HepG2 (cell line): ENCODE data around the gene CTNNBL1. TPM values are rescaled to one million over a fixed set of nuclear protein-coding genes. Genes with fewer than 3 reads are reported as not detected.

Source experiments
- DNMT1 ChIP-seq: sonication (generic); formaldehyde crosslinking; IDR thresholded peaks from 2 replicates; pipeline ENCODE4 v1.5.1; 2020; ENCODE audit warnings: mild to moderate bottlenecking, missing genetic modification reagents
- EHMT2 ChIP-seq: fragments of 200-600 bp; sonication (generic); IDR thresholded peaks from 2 replicates; pipeline ENCODE4 v1.7.0; 2017; ENCODE audit warnings: antibody characterized with exemption, low read depth, low read length, borderline replicate concordance
- IKZF4 ChIP-seq: sonication (generic); formaldehyde crosslinking; IDR thresholded peaks from 2 replicates; pipeline ENCODE4 v1.5.1; 2020; ENCODE audit warnings: borderline replicate concordance, mild to moderate bottlenecking, low read depth, missing genetic modification reagents; ENCODE audit errors: not compliant biosample characterization
- NFIB ChIP-seq: sonication (generic); formaldehyde crosslinking; IDR thresholded peaks from 2 replicates; pipeline ENCODE4 v1.9.0; 2021; ENCODE audit warnings: missing genetic modification reagents, mild to moderate bottlenecking, borderline replicate concordance
- NR2C2 ChIP-seq: sonication (generic); formaldehyde crosslinking; IDR thresholded peaks from 2 replicates; pipeline ENCODE4 v1.4.0; 2020; ENCODE audit warnings: missing genetic modification reagents, mild to moderate bottlenecking, moderate library complexity, borderline replicate concordance
- PCBP1 ChIP-seq: fragments of 200-400 bp; formaldehyde crosslinking; IDR thresholded peaks from 2 replicates; pipeline ENCODE4 v1.6.1; 2017; ENCODE audit warnings: mild to moderate bottlenecking, low read depth, low read length, borderline replicate concordance
- REXO4 ChIP-seq: sonication (generic); formaldehyde crosslinking; IDR thresholded peaks from 2 replicates; pipeline ENCODE4 v1.8.0; 2022; ENCODE audit warnings: missing genetic modification reagents, mild to moderate bottlenecking, borderline replicate concordance
- SALL1 ChIP-seq: sonication (generic); formaldehyde crosslinking; IDR thresholded peaks from 2 replicates; pipeline ENCODE4 v1.8.0; 2022; ENCODE audit warnings: mild to moderate bottlenecking, missing genetic modification reagents
- ZMAT3 ChIP-seq: sonication (generic); formaldehyde crosslinking; conservative IDR thresholded peaks from 2 replicates; pipeline ENCODE4 v1.7.0; 2021; ENCODE audit warnings: missing genetic modification reagents
- ZNF12 ChIP-seq: sonication (generic); formaldehyde crosslinking; IDR thresholded peaks from 2 replicates; pipeline ENCODE4 v1.5.0; 2020; ENCODE audit warnings: missing genetic modification reagents
- ZNF260 ChIP-seq: sonication (generic); formaldehyde crosslinking; IDR thresholded peaks from 2 replicates; pipeline ENCODE4 v1.4.0; 2020; ENCODE audit warnings: missing genetic modification reagents, low read depth, mild to moderate bottlenecking, borderline replicate concordance
- ZNF292 ChIP-seq: sonication (generic); formaldehyde crosslinking; IDR thresholded peaks from 2 replicates; pipeline ENCODE4 v1.8.1; 2022; ENCODE audit warnings: mild to moderate bottlenecking, low read depth, missing genetic modification reagents, borderline replicate concordance
- ZNF607 ChIP-seq: sonication (generic); formaldehyde crosslinking; IDR thresholded peaks from 2 replicates; pipeline ENCODE4 v1.5.1; 2020; ENCODE audit warnings: missing genetic modification reagents, mild to moderate bottlenecking, borderline replicate concordance
- polyA plus RNA-seq, 8 experiments: library from polyadenylated mRNA; depleted of rRNA in 3 of 8; stranded (reverse) in 7 of 8; unstranded in 1 of 8; fragments of >200 nt; fragmentation: Illumina TruSeq in 4 of 8; extraction: Trizol in 4 of 8; gene quantifications; 2 replicates each; pipeline versions ENCODE4 v1.2.1 to v1.2.3, GENCODE V29; 2011 to 2016; ENCODE audit warnings: low read depth in 4 of 8, missing spikeins in 1 of 8, mixed read lengths in 1 of 8; ENCODE audit not compliant: insufficient read depth in 1 of 8
- total RNA-seq, 5 experiments: library from RNA; depleted of rRNA; stranded (reverse); fragments of >200 nt; fragmentation: Illumina TruSeq; extraction: Trizol; gene quantifications; 2 replicates each; pipeline ENCODE4 v1.2.3, GENCODE V29; 2016; ENCODE audit warnings: low read depth in 1 of 5
- TF ChIP-seq, protein P1 (sequence below): sonication (generic); formaldehyde crosslinking; IDR thresholded peaks from 2 replicates; pipeline ENCODE4 v1.4.0; 2020; ENCODE audit warnings: missing genetic modification reagents
- TF ChIP-seq, protein P2 (sequence below): sonication (generic); formaldehyde crosslinking; IDR thresholded peaks from 2 replicates; pipeline ENCODE4 v1.4.0; 2020; ENCODE audit warnings: missing genetic modification reagents
- TF ChIP-seq, protein P3 (sequence below): sonication (generic); formaldehyde crosslinking; IDR thresholded peaks from 2 replicates; pipeline ENCODE4 v1.5.0; 2020; ENCODE audit warnings: mild to moderate bottlenecking, missing genetic modification reagents, borderline replicate concordance

Gene CTNNBL1
- total and polyA plus RNA-seq, 2 of the 13 experiments (the other 11 are each of a cell fraction or from before 2014, with no cell fraction given): 49.3 to 94.6 TPM

DNA sequence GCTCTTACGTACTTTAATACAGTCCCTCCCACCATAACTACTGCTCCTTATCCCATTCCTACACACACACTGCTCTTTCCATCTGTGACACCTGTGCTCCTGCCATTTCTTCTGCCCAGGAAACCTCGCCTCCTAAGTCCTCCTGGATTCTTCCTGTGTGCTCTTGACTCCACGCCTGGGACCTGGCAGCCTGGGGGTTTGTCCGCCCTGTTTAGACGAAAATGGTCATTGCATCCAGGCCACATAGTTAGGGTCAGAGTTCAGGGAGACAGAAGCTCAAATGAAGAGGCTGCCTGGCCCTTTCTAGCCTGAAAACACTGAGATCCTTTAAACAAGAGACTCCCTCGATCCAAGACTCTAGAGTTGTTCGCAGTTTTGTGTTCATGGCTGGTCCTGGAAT lies 17.4 kb upstream of the CTNNBL1 start (continued):
- TF ChIP-seq SALL1 (CRISPR knock-in tag) (peak; percentile 44; the same call in 1 of the 2 replicates), IKZF4 (CRISPR knock-in tag) (no peak), PCBP1 (no peak), NFIB (CRISPR knock-in tag) (no peak), NR2C2 (CRISPR knock-in tag) (peak; percentile 70), ZNF292 (no peak), REXO4 (no peak), DNMT1 (no peak), ZNF260 (CRISPR knock-in tag) (no peak), EHMT2 (no peak), ZNF12 (no peak), ZNF607 (CRISPR knock-in tag) (no peak), ZMAT3 (CRISPR knock-in tag) (no peak)
- TF ChIP-seq, protein P1, sequence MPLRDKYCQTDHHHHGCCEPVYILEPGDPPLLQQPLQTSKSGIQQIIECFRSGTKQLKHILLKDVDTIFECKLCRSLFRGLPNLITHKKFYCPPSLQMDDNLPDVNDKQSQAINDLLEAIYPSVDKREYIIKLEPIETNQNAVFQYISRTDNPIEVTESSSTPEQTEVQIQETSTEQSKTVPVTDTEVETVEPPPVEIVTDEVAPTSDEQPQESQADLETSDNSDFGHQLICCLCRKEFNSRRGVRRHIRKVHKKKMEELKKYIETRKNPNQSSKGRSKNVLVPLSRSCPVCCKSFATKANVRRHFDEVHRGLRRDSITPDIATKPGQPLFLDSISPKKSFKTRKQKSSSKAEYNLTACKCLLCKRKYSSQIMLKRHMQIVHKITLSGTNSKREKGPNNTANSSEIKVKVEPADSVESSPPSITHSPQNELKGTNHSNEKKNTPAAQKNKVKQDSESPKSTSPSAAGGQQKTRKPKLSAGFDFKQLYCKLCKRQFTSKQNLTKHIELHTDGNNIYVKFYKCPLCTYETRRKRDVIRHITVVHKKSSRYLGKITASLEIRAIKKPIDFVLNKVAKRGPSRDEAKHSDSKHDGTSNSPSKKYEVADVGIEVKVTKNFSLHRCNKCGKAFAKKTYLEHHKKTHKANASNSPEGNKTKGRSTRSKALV: no peak
- TF ChIP-seq, protein P2, sequence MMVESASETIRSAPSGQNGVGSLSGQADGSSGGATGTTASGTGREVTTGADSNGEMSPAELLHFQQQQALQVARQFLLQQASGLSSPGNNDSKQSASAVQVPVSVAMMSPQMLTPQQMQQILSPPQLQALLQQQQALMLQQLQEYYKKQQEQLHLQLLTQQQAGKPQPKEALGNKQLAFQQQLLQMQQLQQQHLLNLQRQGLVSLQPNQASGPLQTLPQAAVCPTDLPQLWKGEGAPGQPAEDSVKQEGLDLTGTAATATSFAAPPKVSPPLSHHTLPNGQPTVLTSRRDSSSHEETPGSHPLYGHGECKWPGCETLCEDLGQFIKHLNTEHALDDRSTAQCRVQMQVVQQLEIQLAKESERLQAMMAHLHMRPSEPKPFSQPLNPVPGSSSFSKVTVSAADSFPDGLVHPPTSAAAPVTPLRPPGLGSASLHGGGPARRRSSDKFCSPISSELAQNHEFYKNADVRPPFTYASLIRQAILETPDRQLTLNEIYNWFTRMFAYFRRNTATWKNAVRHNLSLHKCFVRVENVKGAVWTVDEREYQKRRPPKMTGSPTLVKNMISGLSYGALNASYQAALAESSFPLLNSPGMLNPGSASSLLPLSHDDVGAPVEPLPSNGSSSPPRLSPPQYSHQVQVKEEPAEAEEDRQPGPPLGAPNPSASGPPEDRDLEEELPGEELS (CRISPR knock-in tag): no peak
- TF ChIP-seq, protein P3, sequence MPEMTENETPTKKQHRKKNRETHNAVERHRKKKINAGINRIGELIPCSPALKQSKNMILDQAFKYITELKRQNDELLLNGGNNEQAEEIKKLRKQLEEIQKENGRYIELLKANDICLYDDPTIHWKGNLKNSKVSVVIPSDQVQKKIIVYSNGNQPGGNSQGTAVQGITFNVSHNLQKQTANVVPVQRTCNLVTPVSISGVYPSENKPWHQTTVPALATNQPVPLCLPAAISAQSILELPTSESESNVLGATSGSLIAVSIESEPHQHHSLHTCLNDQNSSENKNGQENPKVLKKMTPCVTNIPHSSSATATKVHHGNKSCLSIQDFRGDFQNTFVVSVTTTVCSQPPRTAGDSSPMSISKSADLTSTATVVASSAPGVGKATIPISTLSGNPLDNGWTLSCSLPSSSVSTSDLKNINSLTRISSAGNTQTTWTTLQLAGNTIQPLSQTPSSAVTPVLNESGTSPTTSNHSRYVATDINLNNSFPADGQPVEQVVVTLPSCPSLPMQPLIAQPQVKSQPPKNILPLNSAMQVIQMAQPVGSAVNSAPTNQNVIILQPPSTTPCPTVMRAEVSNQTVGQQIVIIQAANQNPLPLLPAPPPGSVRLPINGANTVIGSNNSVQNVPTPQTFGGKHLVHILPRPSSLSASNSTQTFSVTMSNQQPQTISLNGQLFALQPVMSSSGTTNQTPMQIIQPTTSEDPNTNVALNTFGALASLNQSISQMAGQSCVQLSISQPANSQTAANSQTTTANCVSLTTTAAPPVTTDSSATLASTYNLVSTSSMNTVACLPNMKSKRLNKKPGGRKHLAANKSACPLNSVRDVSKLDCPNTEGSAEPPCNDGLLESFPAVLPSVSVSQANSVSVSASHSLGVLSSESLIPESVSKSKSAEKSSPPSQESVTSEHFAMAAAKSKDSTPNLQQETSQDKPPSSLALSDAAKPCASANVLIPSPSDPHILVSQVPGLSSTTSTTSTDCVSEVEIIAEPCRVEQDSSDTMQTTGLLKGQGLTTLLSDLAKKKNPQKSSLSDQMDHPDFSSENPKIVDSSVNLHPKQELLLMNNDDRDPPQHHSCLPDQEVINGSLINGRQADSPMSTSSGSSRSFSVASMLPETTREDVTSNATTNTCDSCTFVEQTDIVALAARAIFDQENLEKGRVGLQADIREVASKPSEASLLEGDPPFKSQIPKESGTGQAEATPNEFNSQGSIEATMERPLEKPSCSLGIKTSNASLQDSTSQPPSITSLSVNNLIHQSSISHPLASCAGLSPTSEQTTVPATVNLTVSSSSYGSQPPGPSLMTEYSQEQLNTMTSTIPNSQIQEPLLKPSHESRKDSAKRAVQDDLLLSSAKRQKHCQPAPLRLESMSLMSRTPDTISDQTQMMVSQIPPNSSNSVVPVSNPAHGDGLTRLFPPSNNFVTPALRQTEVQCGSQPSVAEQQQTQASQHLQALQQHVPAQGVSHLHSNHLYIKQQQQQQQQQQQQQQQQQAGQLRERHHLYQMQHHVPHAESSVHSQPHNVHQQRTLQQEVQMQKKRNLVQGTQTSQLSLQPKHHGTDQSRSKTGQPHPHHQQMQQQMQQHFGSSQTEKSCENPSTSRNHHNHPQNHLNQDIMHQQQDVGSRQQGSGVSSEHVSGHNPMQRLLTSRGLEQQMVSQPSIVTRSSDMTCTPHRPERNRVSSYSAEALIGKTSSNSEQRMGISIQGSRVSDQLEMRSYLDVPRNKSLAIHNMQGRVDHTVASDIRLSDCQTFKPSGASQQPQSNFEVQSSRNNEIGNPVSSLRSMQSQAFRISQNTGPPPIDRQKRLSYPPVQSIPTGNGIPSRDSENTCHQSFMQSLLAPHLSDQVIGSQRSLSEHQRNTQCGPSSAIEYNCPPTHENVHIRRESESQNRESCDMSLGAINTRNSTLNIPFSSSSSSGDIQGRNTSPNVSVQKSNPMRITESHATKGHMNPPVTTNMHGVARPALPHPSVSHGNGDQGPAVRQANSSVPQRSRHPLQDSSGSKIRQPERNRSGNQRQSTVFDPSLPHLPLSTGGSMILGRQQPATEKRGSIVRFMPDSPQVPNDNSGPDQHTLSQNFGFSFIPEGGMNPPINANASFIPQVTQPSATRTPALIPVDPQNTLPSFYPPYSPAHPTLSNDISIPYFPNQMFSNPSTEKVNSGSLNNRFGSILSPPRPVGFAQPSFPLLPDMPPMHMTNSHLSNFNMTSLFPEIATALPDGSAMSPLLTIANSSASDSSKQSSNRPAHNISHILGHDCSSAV: no peak
